ENCODE data around the gene RARG. TPM values are rescaled to one million over a fixed set of nuclear protein-coding genes. Genes with fewer than 3 reads are reported as not detected.

Gene RARG
- total RNA-seq, 4 donors from 2014 or later, result 4.2 to 14.1 (median 10.9) TPM

DNA sequence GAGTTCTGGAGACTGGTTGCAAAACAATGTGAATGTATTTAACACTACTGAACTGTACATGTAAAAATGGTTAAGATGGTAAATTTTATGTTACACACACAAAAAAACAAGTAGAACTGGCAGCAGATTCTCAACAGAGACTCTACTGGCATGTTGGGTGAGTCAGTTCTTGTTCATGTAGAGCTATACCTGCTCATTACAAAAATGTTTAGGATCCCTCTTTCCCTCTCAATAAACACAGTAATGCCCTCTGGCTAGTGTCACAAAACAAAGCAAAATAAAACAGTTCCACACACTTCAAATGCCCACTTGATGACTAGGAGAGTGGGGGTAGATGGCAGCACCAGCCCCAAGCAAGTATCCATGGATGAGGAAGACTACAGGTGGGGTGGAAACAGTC is 65.2 kb downstream of the RARG start:
- TF ChIP-seq CTCF (IDR thresholded peaks at IDR 0.05; ENCODE audit: low read depth), result no peak

GRCh38 chr12:53161119-53161911 is 70.7 kb downstream of the RARG start:
- no peak for TF ChIP-seq CTCF (IDR thresholded peaks at IDR 0.05; ENCODE audit: low read depth)

DNA sequence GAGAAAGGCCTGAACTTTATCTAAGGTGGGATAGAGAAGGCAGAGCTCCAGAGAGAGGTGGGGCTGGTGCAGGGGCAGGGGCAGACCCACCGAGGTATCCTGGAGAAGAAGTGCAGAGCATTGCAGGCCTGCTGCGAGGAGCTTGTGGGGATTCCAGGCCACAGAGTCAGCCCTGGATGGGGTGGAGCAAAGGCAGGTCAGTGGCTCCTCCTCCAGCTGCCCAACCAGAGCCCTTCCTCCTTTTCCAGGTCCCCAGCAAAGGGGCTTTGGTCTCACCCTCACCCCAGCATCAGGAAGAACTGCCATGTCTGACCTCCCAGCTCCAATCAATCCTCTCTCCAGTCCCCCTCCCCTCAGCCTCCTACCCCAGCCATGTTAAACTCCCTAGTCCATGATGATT is 71.3 kb downstream of the RARG start:
- TF ChIP-seq CTCF (IDR thresholded peaks at IDR 0.05; ENCODE audit: low read depth), result no peak

Other genes with a start within 250 kb of the RARG start
- 100 to 1,000 TPM; 471 to 677 (median 528) TPM for gene EIF4B, start 225.8 kb downstream of the RARG start, total RNA-seq
- gene TNS2, start 182.1 kb downstream of the RARG start, total RNA-seq, result 100 to 1,000 TPM; 108 to 522 (median 189) TPM
- gene SPRYD3, start 152.8 kb downstream of the RARG start, total RNA-seq, result 10 to 100 TPM; 20.4 to 41.8 (median 24.6) TPM
- gene IGFBP6, start 134.5 kb downstream of the RARG start, total RNA-seq, result 1,000 to 10,000 TPM in 1 of 4 donors, 100 to 1,000 TPM in 3; 224 to 1,933 (median 278) TPM
- gene SOAT2, start 128.7 kb downstream of the RARG start, total RNA-seq, result under 1 TPM in 1 of 4 donors, not detected in 3; 0.38 TPM
- 10 to 100 TPM; 14.0 to 22.3 (median 17.7) TPM for gene ZNF740, start 51.5 kb downstream of the RARG start, total RNA-seq
- gene CSAD, start 51.3 kb downstream of the RARG start, total RNA-seq, result 100 to 1,000 TPM in 2 of 4 donors, 10 to 100 TPM in 2; 63.7 to 215 (median 101) TPM
- 1 to 10 TPM in 3 of 4 donors, under 1 TPM in 1; 0.49 to 8.1 (median 3.0) TPM for gene ITGB7, start 25.0 kb downstream of the RARG start, total RNA-seq
- 1 to 10 TPM in 2 of 4 donors, under 1 TPM in 1, not detected in 1; 0.38 to 2.4 (median 2.0) TPM for gene ESPL1, start 36.1 kb upstream of the RARG start, total RNA-seq
- 100 to 1,000 TPM; 523 to 856 (median 791) TPM for gene PFDN5, start 63.3 kb upstream of the RARG start, total RNA-seq
- gene MYG1, start 67.5 kb upstream of the RARG start, total RNA-seq, result 10 to 100 TPM; 26.7 to 46.5 (median 40.7) TPM
- gene AAAS, start 89.4 kb upstream of the RARG start, total RNA-seq, result 10 to 100 TPM; 30.3 to 56.9 (median 35.0) TPM
- gene SP7, start 104.1 kb upstream of the RARG start, total RNA-seq, result not detected
- 10 to 100 TPM; 53.0 to 81.8 (median 72.7) TPM for gene SP1, start 148.0 kb upstream of the RARG start, total RNA-seq
- gene AMHR2, start 191.6 kb upstream of the RARG start, total RNA-seq, result under 1 TPM in 1 of 4 donors, not detected in 3; 0.22 TPM
- 10 to 100 TPM; 57.7 to 83.1 (median 71.0) TPM for gene PRR13, start 209.5 kb upstream of the RARG start, total RNA-seq
- 100 to 1,000 TPM; 622 to 768 (median 702) TPM for gene PCBP2, start 219.9 kb upstream of the RARG start, total RNA-seq

Measured in subcutaneous adipose tissue (tissue), 4 donors.